Measurements from ENCODE around the gene ZSCAN26.
A peak's percentile ranks its signal among the peaks of the same experiment; 100 is the strongest.
"Not testable (repeated sequence)": the region's sequence is repeated elsewhere in the genome, so short reads cannot be mapped to it uniquely, and the experiment has no call there.

Gene ZSCAN26

GRCh38 chr6:28257042-28257441, 9.9 kb upstream of the ZSCAN26 start:
- no peak for DNase-seq

GRCh38 chr6:28258877-28259777, 7.8 kb upstream of the ZSCAN26 start, which contains the start of gene NKAPL:
Gene NKAPL (plus strand): TSS chr6:28259297. CDS start chr6:28259372, 75 bp downstream.
- no peak for DNase-seq

GRCh38 chr6:28263922-28264321, 3.0 kb upstream of the ZSCAN26 start:
- no peak for DNase-seq

- no peak for DNase-seq
These were observed 2.0 kb upstream of the ZSCAN26 start for GRCh38 chr6:28264834-28265401.

- no peak for DNase-seq
These were observed 381 bp upstream of the ZSCAN26 start for GRCh38 chr6:28266563-28266961.

GRCh38 chr6:28267695-28268059, 734 bp downstream of the ZSCAN26 start:
- no peak for DNase-seq

- no peak for DNase-seq
These were observed 2.5 kb downstream of the ZSCAN26 start for GRCh38 chr6:28269492-28269891.

GRCh38 chr6:28274888-28275287, 7.9 kb downstream of the ZSCAN26 start:
- DNase-seq: no peak

GRCh38 chr6:28277746-28278145, 10.8 kb downstream of the ZSCAN26 start:
- no peak for DNase-seq

GRCh38 chr6:28280595-28281287, 13.8 kb downstream of the ZSCAN26 start:
- no peak for DNase-seq

- peak; percentile 58 for DNase-seq
These were observed 14.5 kb downstream of the ZSCAN26 start, which contains the start of gene PGBD1 for GRCh38 chr6:28281288-28282064. Gene PGBD1 (plus strand): TSS chr6:28281572. CDS start chr6:28283814, 2,242 bp downstream.

- DNase-seq: no peak
These were observed 16.0 kb downstream of the ZSCAN26 start for GRCh38 chr6:28282926-28283325.

GRCh38 chr6:28291573-28291972, 24.6 kb downstream of the ZSCAN26 start:
- DNase-seq: no peak

- DNase-seq: no peak
These were observed 28.4 kb downstream of the ZSCAN26 start for GRCh38 chr6:28295326-28295725.

- no peak for DNase-seq
These were observed 29.6 kb downstream of the ZSCAN26 start for GRCh38 chr6:28296520-28297060.

GRCh38 chr6:28303570-28303969, 36.6 kb downstream of the ZSCAN26 start:
- DNase-seq: no peak

GRCh38 chr6:28306363-28306762, 39.4 kb downstream of the ZSCAN26 start:
- not testable (repeated sequence) for DNase-seq

GRCh38 chr6:28311139-28311823, 44.3 kb downstream of the ZSCAN26 start:
- DNase-seq: no peak

- no peak for DNase-seq
These were observed 46.0 kb downstream of the ZSCAN26 start for GRCh38 chr6:28312939-28313338.

- no peak for DNase-seq
These were observed 48.7 kb downstream of the ZSCAN26 start for GRCh38 chr6:28315628-28316027.

- not testable (repeated sequence) for DNase-seq
These were observed 50.9 kb downstream of the ZSCAN26 start for GRCh38 chr6:28317866-28318265.

GRCh38 chr6:28322661-28323060, 55.7 kb downstream of the ZSCAN26 start:
- no peak for DNase-seq

Data from NCI-H1092 treated with DMSO at 0.1 percent for 48 hours (cell line).